NT2/D1 (cell line): ENCODE data around the gene PIK3R5.

Experiments used
- SUZ12 ChIP-seq: IDR thresholded peaks from 2 replicates; pipeline ENCODE4 v1.6.1; 2011; ENCODE audit not compliant: insufficient read length, insufficient read depth; ENCODE audit errors: extremely low read depth
- YY1 ChIP-seq: IDR thresholded peaks from 2 replicates; pipeline ENCODE4 v1.6.1; 2011; ENCODE audit not compliant: insufficient read length, insufficient read depth

GRCh38 chr17:8867361-8867981, 98.0 kb downstream of the PIK3R5 start, which contains the start of gene PIK3R6:
- TF ChIP-seq YY1 (no peak), SUZ12 (no peak)
